ELF-1 (cell line): ENCODE measurements around the gene TMEM198.
A peak's percentile ranks its signal among the peaks of the same experiment; 100 is the strongest.

ENCODE experiments used
- DNase-seq: peaks from one replicate; pipeline ENCODE4 v3.0.0-alpha.2; 2016; ENCODE audit warnings: low read depth, low spot score

TMEM198 gene

DNA sequence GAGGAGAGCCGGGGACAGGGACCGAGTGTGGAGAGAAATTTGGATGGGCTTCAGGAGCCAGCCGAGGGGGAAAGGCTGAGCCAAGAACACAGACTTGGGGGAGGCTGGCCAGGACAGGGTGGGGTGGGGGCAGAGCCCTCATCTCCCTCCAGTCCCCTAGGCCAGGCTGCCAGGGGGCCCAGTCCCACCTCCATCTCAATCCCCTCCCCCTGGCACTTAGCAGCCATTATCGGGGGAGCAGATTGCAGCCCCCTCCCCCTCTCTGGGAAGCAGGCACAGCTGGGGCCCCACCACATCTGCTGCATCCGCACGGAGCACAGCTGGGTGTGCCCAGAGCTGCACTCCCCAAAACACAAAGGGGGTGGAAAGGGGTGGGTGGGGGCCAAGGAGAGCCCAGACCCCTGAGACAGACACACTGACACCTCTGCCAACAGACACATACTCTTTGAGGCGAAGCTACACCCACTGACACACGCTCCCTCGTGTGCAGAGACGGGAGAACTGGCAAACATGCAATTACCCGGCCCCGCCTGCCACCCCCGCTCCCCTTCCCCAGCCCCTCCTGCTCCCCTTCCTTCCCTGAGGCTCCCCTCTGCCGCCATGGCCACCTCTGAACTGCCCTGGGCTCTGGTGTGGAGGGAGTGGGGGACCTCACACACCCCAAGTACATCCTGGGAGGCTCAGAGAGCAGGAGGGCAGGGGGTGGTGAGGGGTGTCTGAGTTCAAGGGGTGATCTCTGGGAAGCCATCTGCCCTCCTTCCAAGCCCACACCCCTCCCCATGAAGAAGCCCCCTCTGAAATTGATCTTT, 34.7 kb upstream of the TMEM198 start:
- DNase-seq, result no peak

DNA sequence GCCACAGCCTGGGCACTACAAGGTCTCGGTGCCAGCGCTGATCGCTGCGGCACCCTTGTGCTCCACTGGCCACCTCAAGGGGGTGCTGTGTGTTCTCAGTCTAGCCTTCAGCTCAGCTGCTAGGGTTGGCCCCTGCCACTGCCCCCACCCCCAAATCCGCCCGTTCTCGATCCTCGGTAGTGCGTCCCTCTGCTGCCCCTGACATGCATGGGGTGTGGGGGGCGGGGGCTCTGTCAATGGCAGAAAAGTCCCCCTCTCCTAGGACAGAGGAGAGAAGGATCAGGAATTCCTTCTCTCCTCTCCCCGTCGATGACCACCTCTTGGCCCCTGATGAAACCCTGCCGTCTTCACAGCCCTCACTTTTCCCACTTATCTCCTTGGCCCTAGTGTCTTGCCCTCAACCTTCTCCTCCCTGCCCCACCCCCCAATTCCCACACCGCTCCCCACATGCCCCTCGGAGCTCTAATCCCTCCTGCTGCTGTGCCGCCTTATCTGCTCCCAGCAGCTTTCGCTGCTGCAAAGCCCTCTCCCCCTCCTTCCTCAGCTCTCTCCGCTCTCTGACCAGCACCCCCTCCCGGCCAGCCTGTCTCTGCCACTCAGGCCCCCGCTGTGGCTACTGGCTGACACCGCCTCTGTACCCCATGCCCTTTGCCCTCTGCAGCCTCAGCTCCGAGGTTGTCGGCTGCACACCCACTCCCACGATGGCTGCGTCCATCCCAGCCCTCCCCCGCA, 33.9 kb upstream of the TMEM198 start:
- peak; percentile 65 for DNase-seq

DNA sequence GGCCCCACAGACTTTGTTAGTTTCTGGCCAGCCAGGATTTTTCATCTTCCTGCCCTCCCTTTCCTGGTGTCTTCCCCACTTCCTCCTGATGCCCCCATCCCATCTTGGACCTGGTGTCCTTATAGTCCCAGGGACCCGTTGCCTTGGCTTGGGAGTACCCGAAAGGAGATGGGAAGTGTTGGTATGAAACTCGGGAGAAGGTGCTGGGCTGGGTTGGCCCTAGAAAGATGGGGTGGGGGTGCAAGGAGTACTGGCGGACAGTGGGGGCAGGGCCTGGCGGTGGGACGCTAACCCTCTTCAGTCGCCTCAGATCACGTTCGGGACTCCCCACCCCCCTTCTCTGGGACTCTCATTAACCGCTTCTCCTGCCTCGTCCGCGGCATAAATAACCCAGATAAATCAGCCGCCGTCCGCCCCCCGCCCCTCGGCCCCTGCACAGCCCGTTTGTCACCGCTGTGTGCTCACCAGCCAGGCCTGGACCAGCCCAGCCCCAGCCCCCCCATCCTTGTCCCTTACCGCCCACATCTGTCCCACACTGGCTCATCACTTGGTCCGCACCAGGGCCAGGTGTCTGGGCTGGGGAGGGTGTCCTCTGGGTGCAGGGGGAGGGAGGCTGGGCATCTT, 33.2 kb upstream of the TMEM198 start:
- no peak for DNase-seq

DNA sequence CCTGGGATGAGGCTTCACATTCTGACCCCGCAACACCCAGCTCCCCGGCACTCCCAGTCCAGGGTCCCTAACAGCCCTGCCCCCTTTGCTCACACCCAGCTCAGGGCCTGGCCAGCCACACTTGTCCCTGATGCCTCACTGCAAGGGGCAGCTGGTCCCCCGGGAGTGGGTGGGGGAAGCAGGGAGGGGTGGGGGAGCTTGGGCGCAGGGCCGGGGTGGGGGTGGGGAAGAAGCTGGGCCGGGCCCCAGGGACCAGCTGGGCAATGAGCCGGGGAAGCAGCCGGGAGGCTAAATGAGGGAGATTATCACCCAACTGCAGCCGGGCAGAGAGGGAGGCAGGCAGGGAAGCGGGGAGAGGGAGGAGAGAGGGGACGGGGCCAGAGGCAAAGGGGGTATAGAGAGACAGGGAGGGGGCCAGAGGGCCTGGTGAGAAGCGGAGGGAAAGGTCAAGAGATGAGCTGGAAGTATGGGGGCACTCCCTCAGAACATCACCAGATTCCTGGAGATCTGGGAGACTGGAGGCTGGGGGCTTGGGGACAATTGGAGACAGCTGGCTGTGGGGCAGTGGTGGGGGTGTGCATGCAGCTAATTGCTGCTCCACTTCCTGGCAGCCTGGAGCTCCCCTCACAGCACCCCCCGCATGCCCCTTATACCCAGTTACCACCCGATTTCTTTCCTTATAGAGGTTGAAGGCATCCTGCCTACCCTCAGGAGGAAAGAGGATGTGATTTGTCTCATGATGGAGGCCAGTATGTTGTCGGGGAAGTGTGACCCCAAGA, 32.1 kb upstream of the TMEM198 start:
- DNase-seq, result no peak

DNA sequence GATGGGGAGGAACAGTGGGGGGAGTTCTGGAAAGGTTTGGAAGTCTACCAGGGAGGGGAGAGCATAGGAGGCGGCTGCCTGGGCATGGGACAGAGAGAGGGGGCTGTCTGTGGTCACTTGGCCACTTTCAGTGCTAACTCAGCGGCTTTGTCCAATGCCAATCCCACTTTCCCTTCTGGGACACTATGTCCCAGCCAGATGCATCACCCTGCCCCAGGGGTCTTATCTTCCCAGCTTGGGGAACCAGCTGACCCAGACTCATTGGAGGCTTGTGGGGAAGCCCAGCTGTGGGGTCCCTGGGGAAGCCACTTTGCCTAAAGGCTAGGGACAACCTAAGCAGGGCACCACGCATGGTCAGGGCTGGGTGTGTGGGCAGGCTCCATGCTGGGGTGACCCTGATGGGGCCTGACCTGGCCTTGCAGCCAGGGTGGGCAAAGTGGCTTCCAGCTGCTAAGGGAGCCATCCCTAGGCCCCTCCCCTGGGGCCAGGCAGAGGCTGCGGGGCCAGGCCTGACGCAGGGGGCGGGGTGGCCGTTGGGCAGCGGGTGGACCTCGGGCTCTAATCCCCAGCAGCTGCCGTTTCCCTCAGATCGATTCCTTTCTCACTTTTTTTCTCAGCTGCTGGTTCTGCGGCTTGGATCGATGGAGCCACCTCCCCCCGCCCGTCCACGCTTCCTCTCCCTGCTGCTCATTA, 31.2 kb upstream of the TMEM198 start:
- no peak for DNase-seq

DNA sequence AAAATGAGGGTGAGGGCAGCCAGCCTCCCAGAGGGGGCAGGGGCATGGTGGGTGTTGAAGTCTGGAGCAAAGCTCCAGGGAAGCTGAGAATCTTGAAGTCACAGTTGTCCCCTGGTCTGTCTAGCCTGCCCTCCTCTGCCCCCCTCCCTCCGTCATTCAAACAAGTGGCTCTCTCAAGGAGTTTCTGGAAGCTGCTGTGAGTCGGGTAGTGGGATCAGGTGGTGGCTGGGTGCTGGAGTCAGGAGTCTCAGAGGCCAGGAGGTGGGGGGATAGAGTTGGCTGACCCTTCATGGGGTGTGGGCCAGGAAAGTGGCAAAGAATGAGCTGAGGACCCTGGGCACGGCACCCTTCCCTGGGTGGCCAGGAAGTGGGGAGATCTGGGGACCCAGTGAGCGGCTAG, 30.0 kb upstream of the TMEM198 start:
- no peak for DNase-seq

DNA sequence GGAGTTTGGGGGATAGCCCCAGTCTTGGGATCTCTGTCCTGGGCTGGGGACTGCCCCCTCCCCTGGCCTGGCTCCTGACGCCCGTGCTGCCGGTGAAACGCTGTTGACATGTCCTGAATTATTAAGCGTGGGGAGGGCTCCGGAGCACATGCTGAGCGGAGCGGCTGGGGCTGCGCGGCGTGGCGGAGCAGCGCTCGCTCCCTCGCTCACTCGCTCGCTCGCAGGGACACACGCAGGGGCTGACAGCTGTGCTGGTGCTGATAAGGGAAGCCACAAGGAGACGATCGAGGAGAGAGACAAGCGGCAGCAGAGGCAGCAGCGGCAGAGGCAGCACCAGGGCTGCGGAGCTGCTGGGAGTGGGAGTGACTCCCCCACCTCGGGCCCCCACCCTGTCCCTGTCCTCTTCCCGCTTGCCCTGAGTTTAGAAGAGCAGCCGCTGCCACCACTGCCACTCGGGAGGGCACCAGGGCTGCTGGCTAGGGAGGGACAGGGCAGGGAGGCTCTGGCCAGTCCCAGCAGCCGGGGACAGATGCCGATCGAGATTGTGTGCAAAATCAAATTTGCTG, 29.5 kb upstream of the TMEM198 start, which contains the start of gene ASIC4:
TSS of gene ASIC4 (plus strand) at position 287 of the 566 bp plus-strand sequence. CDS start at position 530, 243 bp downstream.
- DNase-seq, result peak; percentile 43

DNA sequence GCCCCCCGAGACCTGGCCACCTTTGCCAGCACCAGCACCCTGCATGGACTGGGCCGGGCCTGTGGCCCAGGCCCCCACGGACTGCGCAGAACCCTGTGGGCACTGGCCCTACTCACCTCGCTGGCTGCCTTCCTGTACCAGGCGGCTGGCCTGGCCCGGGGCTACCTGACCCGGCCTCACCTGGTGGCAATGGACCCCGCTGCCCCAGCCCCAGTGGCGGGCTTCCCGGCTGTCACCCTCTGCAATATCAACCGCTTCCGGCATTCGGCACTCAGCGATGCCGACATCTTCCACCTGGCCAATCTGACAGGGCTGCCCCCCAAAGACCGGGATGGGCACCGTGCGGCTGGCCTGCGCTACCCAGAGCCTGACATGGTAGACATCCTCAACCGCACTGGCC, 29.0 kb upstream of the TMEM198 start:
- no peak for DNase-seq

DNA sequence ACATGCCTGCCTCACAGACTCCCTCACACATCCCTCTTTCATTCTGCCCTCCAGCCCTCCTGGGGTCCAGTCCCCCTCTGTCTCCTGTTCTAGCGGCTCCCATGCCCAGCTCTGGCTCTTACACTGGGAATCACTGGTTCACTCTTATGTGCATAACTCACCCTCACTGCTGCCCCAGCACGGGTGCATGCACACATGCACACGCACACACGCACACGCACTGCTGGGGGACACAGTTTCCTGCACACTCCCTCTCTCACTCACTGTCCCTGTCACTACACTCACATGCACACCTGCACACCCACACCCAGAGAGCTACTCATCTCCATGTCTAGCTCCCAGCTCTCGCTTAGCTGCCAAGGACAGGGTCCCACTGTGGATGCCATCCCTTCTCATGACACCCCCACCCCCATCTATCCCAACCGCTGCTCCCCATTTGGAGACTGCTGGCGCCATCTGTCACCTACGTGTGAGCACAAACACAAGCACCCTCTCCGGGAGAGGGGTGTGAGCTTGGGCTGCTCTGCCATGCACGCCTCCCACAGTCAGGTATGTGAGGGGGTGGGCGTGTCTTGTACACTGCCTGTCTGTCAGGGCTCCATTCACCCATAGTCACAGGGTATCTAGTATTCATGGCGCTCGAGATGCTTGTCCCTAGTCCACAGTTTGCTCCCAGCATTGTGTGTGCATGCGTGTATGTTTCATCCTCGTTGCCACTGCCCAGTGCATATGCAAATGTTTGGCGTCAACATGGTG, 27.8 kb upstream of the TMEM198 start:
- no peak for DNase-seq

DNA sequence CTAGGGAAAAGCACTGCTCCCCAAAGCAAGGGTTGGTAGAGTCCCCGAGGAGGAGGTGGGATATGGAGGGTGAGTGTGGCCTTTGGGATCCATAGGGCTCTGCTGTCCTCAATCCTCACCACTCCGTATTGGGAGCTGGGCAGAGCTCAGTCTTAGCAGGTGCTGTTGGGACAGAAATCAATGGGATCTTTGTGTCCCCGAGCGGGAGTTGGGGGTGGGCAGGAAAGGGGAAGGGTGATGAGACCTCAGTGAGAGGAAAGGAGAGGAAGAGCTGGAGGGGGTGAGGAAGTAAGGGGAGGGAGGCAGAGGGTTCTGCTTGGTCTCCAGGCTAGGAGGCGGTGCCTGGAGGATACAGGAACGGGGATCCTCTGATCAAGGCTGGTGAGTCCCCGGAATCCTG, 26.9 kb upstream of the TMEM198 start:
- no peak for DNase-seq

DNA sequence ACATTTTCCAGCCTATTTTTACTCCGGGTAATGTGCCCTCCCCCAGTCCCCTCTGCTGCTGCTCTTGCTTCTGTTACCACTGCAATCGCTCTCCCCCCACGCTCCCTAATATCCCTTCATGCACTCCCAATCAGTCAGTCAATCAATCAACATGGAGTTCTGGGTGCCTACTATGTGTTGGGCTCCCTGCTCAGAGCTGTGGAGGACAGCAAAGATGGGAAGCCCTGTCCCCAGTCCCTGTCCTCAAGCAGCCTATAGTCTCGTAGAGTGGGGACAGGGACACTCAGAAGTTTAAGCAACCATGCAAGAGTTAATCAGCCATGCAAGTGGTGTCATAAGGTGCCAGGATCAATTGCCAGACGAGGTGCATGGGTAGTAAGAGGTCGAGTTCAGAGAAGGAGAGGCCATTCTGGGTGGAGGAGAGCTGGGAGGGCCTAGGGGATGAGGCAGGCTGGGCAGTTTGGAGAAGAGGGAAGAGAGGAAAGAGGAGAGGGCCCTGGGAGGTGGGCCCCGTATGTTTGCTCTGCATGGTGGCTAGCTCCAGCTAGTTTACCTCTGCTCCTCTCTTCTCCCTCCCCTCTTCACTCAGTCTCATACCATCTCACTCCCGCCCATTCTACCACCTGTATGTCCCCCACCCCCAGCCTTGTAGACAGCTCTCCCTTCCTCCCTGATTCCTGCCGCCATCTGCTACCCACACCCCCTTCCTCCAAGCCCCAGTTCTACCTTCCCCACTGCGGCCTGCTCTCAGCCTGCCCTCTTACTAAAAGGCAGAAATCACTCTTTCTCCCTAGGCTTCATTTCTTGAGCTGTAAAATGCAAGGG, 25.7 kb upstream of the TMEM198 start:
- no peak for DNase-seq

DNA sequence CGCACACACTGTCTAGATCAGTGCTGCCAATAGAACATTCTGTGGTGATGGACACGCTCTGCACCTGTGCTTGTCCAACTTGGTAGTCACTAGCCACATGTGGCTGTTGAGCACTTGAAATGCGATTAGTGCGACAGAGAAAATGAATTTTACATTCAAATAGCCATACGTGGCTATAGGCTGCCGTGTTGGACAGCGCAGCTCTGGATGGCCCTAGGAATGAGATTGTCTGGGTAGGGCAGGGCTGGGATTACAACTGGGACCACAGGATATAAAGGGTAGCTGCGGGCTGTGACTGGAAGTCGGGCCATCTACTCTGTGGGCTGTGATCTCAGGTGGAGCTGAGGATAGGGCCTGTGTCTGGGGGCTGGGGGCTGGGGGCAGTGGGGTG, 24.3 kb upstream of the TMEM198 start:
- DNase-seq, result no peak

DNA sequence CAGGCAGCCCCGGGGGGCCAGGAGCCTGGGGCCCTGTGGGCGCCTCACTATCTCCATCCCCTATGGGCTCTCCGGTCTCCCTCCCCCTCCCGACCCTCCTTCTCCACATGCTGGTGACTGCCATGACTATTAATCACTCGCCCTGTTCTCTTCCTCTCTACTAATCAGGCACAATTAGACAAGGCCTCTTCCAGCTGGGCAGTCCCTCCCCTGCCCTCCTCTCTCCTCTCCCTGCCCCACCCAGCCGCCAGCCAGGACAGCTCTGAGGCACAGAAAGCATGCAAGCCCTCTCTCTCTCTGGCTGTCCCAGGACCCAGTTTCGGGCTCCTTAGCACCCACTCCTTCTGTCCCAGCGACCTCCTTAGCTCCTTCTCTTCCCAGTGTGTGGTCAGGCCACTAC, 23.7 kb upstream of the TMEM198 start:
- DNase-seq, result peak; percentile 4

DNA sequence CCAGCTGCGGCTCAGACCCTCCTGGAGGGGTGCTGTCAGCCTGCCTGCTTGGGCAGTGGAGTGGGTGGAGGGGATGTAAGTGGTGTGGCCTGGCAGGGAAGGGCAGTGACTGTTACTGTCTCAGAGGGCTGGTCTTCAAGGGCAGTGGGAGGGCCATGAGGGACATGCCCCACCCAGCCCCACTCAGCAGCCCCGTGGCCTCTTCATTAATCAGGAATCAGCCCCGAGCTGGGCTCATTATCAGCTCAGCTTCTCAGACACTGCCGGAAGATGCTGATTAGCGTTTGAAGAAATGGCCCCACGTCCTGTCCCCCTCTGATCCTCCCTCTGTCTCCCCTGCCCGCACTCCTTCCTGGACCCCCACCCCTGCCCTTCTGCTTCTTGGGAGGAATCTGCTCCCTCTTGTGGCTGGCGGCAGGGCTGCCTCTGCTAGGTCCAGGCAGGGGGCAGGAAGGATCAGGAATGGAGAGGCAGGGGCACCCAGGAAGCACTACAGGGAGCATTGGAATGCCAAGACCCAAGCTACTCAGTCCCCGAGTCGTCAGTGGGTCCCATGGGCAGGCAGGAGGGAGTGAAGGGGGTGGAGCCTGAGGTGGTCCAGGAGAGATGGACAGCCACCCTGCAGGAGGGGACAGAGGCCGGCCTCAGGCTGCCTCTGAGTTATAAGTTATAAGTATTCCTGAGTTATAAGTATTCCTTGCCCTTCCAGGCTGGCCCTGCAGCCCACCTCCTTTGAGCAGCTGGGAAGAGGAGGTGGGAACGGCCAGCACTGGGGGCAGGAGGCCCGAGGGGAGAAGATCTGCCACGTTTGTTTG, 22.6 kb upstream of the TMEM198 start:
- peak; percentile 84 for DNase-seq

DNA sequence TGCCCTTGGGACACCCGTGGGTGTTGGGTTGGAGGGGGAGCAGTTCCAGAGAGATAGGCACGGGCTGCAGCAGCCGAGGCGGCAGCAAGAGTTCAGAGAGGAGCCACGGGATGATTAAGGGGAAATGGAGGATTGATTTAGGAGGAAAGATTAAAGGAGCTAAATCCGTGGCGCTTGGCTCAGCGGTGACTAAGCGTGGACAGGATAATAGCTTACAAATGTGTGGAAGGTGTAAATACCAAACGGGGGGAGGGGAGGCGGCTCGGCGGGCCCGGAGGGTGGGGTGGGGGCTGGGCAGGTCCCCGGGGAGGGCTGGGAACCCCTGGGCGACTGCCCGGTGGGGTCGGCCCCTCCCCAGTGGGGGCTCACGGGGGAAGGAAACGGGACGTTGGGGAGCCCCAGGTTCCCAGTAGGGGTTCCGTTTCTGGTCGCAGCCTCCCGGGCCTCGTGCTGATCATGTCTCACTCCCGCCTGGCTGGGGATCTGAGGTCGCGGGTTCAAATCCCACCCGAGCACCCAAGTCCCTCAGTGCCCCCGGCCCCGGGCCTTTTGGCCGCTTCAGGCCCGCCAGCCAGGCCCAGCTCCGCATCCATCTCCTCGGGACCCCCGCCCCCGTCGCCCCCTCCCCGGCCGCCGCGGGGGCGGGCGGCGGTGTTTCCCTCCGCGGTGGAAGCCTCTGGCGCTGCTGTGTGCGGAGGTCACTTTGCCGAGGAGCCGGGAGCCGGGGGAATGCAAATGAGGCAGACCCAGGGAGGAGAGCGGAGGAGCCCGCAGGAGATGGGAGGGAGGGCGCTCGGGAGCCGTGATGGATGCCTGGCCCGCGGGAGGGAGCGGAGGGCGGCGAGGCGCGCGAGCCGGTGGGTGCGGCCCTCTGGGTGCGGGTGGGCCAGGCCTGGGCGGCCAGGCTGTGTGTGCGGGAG, 21.5 kb upstream of the TMEM198 start:
- peak; percentile 72 for DNase-seq

DNA sequence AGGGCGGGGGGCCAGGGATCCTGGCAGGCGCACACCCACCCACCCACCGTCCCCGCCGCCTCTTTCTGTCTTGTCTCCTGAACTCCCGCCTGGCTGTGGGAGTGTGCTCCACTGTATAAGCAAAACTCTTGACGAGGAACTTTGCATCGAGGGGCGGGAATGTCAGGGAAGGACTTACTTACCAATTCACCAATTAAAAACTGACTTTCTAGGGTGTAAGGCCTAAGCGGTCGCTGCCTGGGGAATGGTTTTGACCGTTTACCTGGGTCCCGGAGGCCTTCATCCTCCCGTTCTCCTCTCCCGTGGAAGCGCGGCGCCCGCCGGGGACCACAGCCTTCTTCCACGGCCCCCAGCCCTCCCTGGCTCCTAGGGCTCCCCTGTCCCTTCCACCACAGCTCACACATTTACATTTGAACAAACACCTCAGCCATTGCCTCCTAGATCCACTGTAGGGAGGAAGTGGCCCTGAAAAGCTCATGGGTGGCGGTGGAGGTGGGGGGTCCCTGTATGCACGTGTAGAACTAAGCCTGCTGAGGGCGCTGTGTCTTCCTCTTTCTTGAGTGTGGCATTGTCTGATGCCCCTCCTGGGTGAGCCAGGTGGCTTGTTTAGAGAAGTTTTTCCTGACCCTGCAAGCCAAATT, 20.7 kb upstream of the TMEM198 start:
- DNase-seq, result no peak

DNA sequence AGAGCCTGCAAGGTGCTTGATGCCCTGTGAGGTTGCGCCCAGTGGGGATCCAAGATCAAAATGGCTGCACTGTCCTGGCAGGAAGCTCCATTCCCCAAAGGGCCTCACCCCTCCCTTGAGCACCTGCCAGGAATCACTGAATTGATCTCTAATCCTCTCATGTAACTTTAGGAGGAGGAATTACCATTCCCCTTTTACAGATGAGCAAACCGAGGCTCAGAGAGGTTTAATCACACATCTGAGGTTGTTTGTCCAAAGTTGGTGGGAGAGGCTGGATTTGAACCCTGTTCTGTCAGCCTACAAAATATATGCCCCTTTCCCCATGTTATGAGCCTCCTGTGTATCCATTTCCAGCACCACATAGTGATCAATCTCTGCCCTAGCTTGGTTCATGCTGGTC, 19.0 kb upstream of the TMEM198 start:
- no peak for DNase-seq
